Measurements from ENCODE around the gene CMSS1. TPM values are rescaled to one million over a fixed set of nuclear protein-coding genes. Genes with fewer than 3 reads are reported as not detected.

Gene CMSS1
- total RNA-seq, 2 donors from 2014 or later = 18.1 to 22.7 TPM

- Histone ChIP-seq H3K4me3 (no peak overlapping the region), H3K27me3 (replicated peaks; ENCODE audit: insufficient read depth) (no peaks in the 10 kb centered on the region), H3K9me3 (no peaks in the 10 kb centered on the region), H3K36me3 (no peaks in the 10 kb centered on the region), H3K27ac (peak overlapping the region; percentile 52 to 56), H3K4me1 (ENCODE audit: control insufficient read depth in 1 of 2, low read depth in 2 of 2) (peaks cover 20 to 68% of the 10 kb centered on the region in 2 donors)
- DNase-seq (ENCODE audit: low spot score) = no peak
- ATAC-seq (ENCODE audit: insufficient number of reproducible peaks, low FRiP score, low read depth) = no peak
- TF ChIP-seq CTCF (IDR thresholded peaks at IDR 0.05) = no peak
These were observed 132.5 kb downstream of the CMSS1 start for GRCh38 chr3:99949956-99950670.

GRCh38 chr3:99950921-99951320 lies 133.3 kb downstream of the CMSS1 start:
- H3K27ac ChIP-seq = peak overlapping the region; percentile 52 to 56
- H3K4me1 ChIP-seq (ENCODE audit: control insufficient read depth in 1 of 2, low read depth in 2 of 2) = peaks cover 12 to 68% of the 10 kb centered on the region in 2 donors
- DNase-seq (ENCODE audit: low spot score) = no peak
- no peak for TF ChIP-seq CTCF (IDR thresholded peaks at IDR 0.05)
- H3K27me3 ChIP-seq (replicated peaks; ENCODE audit: insufficient read depth) = no peaks in the 10 kb centered on the region
- no peak for ATAC-seq (ENCODE audit: insufficient number of reproducible peaks, low FRiP score, low read depth)
- H3K9me3 ChIP-seq = no peaks in the 10 kb centered on the region
- no peaks in the 10 kb centered on the region for H3K36me3 ChIP-seq
- no peak overlapping the region for H3K4me3 ChIP-seq

- Histone ChIP-seq H3K27me3 (replicated peaks; ENCODE audit: insufficient read depth) (no peaks in the 10 kb centered on the region), H3K4me3 (no peak overlapping the region), H3K36me3 (no peaks in the 10 kb centered on the region), H3K27ac (peak overlapping the region in 1 of 2 donors; percentile 56), H3K4me1 (ENCODE audit: control insufficient read depth in 1 of 2, low read depth in 2 of 2) (peaks cover 9 to 60% of the 10 kb centered on the region in 2 donors), H3K9me3 (no peaks in the 10 kb centered on the region)
- ATAC-seq (ENCODE audit: insufficient number of reproducible peaks, low FRiP score, low read depth) (no peak), DNase-seq (ENCODE audit: low spot score) (no peak)
- no peak for TF ChIP-seq CTCF (IDR thresholded peaks at IDR 0.05)
These were observed 134.0 kb downstream of the CMSS1 start for GRCh38 chr3:99951701-99952100.

GRCh38 chr3:99952306-99952705 lies 134.6 kb downstream of the CMSS1 start:
- Histone ChIP-seq H3K4me3 (no peak overlapping the region), H3K27ac (no peak overlapping the region), H3K4me1 (ENCODE audit: control insufficient read depth in 1 of 2, low read depth in 2 of 2) (peaks cover 12 to 61% of the 10 kb centered on the region in 2 donors), H3K27me3 (replicated peaks; ENCODE audit: insufficient read depth) (no peaks in the 10 kb centered on the region), H3K36me3 (no peaks in the 10 kb centered on the region), H3K9me3 (no peaks in the 10 kb centered on the region)
- DNase-seq (ENCODE audit: low spot score) = no peak
- ATAC-seq (ENCODE audit: insufficient number of reproducible peaks, low FRiP score, low read depth) = no peak
- TF ChIP-seq CTCF (IDR thresholded peaks at IDR 0.05) = no peak

- H3K27me3 ChIP-seq (replicated peaks; ENCODE audit: insufficient read depth) = no peaks in the 10 kb centered on the region
- DNase-seq (ENCODE audit: low spot score) (no peak), ATAC-seq (ENCODE audit: insufficient number of reproducible peaks, low FRiP score, low read depth) (no peak)
- peaks cover 15 to 70% of the 10 kb centered on the region in 2 donors for H3K4me1 ChIP-seq (ENCODE audit: control insufficient read depth in 1 of 2, low read depth in 2 of 2)
- TF ChIP-seq CTCF (IDR thresholded peaks at IDR 0.05) = no peak
- no peak overlapping the region for H3K27ac ChIP-seq
- H3K9me3 ChIP-seq = no peaks in the 10 kb centered on the region
- H3K4me3 ChIP-seq = no peak overlapping the region
- no peaks in the 10 kb centered on the region for H3K36me3 ChIP-seq
These were observed 135.9 kb downstream of the CMSS1 start for GRCh38 chr3:99953596-99953995.
